ENCODE measurements around the gene OR8S1. TPM values are rescaled to one million over a fixed set of nuclear protein-coding genes. Genes with fewer than 3 reads are reported as not detected.

OR8S1 gene
- total and polyA plus RNA-seq, 2 donors (not counting 3 experiments of a cell fraction or from before 2014, with no cell fraction given), result not detected

GRCh38 chr12:48536602-48537001, 11.2 kb downstream of the OR8S1 start:
- intact Hi-C loops (cut with micrococcal nuclease) (no loop called here), dilution Hi-C loops (cut with MboI; ENCODE audit: extremely low pct_ligation_motif_present, low sequenced_read_pairs) (no loop called here)
- Histone ChIP-seq H3K4me3 (replicated peaks in 1 of 3; ENCODE audit: insufficient read depth in 1 of 3, low read depth in 1 of 3, low read length in 3 of 3) (no peak overlapping the region), H3K27ac (ENCODE audit: insufficient read depth, low read depth, low read length) (no peak overlapping the region), H3K9me1 (replicated peaks; ENCODE audit: control insufficient read depth, extremely low read depth, insufficient read depth, low read length) (no peaks in the 10 kb centered on the region), H3K36me3 (ENCODE audit: control insufficient read depth in 2 of 2, extremely low read depth in 1 of 2, insufficient read depth in 2 of 2, low read length in 2 of 2) (no peaks in the 10 kb centered on the region), H3K4me1 (ENCODE audit: control insufficient read depth, extremely low read depth, insufficient read depth, low read length) (no peaks in the 10 kb centered on the region), H3K9ac (replicated peaks; ENCODE audit: extremely low read depth, insufficient read depth, low read length) (no peak overlapping the region), H3K79me2 (ENCODE audit: control insufficient read depth, insufficient read depth, low read length) (no peaks in the 10 kb centered on the region), H2AFZ (ENCODE audit: low read depth, low read length) (no peak overlapping the region), H3K9me3 (replicated peaks; ENCODE audit: control insufficient read depth, insufficient read depth, low read length) (no peaks in the 10 kb centered on the region), H3K4me2 (ENCODE audit: insufficient read depth, low read length) (no peak overlapping the region), H4K20me1 (replicated peaks; ENCODE audit: control insufficient read depth, extremely low read depth, insufficient read depth, low read length) (no peaks in the 10 kb centered on the region), H3K27me3 (ENCODE audit: control insufficient read depth in 2 of 2, insufficient read depth in 2 of 2, low read length in 2 of 2) (no peaks in the 10 kb centered on the region)
- TF ChIP-seq CTCF (IDR thresholded peaks at IDR 0.05; ENCODE audit: extremely low read depth in 1 of 2, insufficient read depth in 1 of 2, low read depth in 1 of 2, low read length in 2 of 2) (no peak), MAX (IDR thresholded peaks at IDR 0.05; ENCODE audit: insufficient read depth, insufficient read length) (no peak)
- CTCF ChIA-PET, result no interaction called here
- POLR2A ChIA-PET, result no interaction called here
- no TSS peak for BruUV-seq (replicated peaks)
- FAIRE-seq, result no peak
- no peak for DNase-seq (ENCODE audit: low read depth, low spot score)

- peak; percentile 41 for DNase-seq (ENCODE audit: low read depth, low spot score)
- FAIRE-seq, result peak; percentile 76
Measured at GRCh38 chr12:48542300-48542928, 17.0 kb downstream of the OR8S1 start.

More at GRCh38 chr12:48542300-48542928, 17.0 kb downstream of the OR8S1 start:
- H3K4me2 ChIP-seq (ENCODE audit: insufficient read depth, low read length), result no peak overlapping the region
- H3K9me3 ChIP-seq (replicated peaks; ENCODE audit: control insufficient read depth, insufficient read depth, low read length), result no peaks in the 10 kb centered on the region
- H3K79me2 ChIP-seq (ENCODE audit: control insufficient read depth, insufficient read depth, low read length), result no peaks in the 10 kb centered on the region
- intact Hi-C loops (cut with micrococcal nuclease) (loop anchor here (1.0 to 10.0 kb wide), 3 partner anchors 76 to 253 kb away; no protein-coding TSS in a partner anchor), dilution Hi-C loops (cut with MboI; ENCODE audit: extremely low pct_ligation_motif_present, low sequenced_read_pairs) (no loop called here)
- H3K4me1 ChIP-seq (ENCODE audit: control insufficient read depth, extremely low read depth, insufficient read depth, low read length), result no peaks in the 10 kb centered on the region
- no peak overlapping the region for H3K27ac ChIP-seq (ENCODE audit: insufficient read depth, low read depth, low read length)
- no peak for TF ChIP-seq POLR2AphosphoS5 (IDR thresholded peaks at IDR 0.05; ENCODE audit: insufficient read depth, low read depth, low read length)
- no peak for TF ChIP-seq JUN (IDR thresholded peaks at IDR 0.05; ENCODE audit: borderline replicate concordance, insufficient read depth, insufficient read length, low read depth)
- TF ChIP-seq CTCF (IDR thresholded peaks at IDR 0.05; ENCODE audit: extremely low read depth in 1 of 2, insufficient read depth in 1 of 2, low read depth in 1 of 2, low read length in 2 of 2), result peak; percentile 64 to 76
- CTCF ChIA-PET, result interaction anchor here (1.5 to 7.6 kb wide), 3 partner anchors 70 to 253 kb away, joined by 4 to 166 read pairs (median 19); no protein-coding TSS in a partner anchor
- no TSS peak for BruUV-seq (replicated peaks)
- peaks cover 2 to 4% of the 10 kb centered on the region in 2 experiments for H3K27me3 ChIP-seq (ENCODE audit: control insufficient read depth in 2 of 2, insufficient read depth in 2 of 2, low read length in 2 of 2)
- H3K9me1 ChIP-seq (replicated peaks; ENCODE audit: control insufficient read depth, extremely low read depth, insufficient read depth, low read length), result no peaks in the 10 kb centered on the region
- H3K9ac ChIP-seq (replicated peaks; ENCODE audit: extremely low read depth, insufficient read depth, low read length), result no peak overlapping the region
- H2AFZ ChIP-seq (ENCODE audit: low read depth, low read length), result no peak overlapping the region
- H4K20me1 ChIP-seq (replicated peaks; ENCODE audit: control insufficient read depth, extremely low read depth, insufficient read depth, low read length), result no peaks in the 10 kb centered on the region
- no peaks in the 10 kb centered on the region for H3K36me3 ChIP-seq (ENCODE audit: control insufficient read depth in 2 of 2, extremely low read depth in 1 of 2, insufficient read depth in 2 of 2, low read length in 2 of 2)
- H3K4me3 ChIP-seq (replicated peaks in 1 of 3; ENCODE audit: insufficient read depth in 1 of 3, low read depth in 1 of 3, low read length in 3 of 3), result no peak overlapping the region
- POLR2A ChIA-PET, result no interaction called here
